Measurements from ENCODE around the gene PSMC3.

DNA sequence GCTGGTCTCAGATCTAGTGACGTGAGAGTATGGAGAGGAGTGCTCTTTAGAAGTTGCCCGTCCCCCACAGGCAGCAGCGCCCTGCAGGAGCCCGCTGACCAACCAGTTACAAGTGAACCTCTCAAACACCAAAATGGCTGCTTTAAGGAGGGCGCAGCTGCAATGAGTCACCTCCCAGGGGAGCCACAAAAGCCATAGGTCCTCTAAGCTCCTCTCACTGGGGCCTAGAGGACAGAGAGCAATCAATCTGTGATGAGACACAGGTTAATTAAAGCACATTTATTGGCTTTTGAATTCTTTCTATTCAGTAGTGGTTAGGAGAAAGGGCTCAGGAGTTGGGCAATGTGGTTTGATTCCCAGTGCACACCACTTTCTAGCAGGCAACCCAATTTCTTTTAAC, 38.2 kb upstream of the PSMC3 start:
- no peak for TF ChIP-seq EZH2 (IDR thresholded peaks at IDR 0.05; ENCODE audit: borderline replicate concordance, low read length)
- TF ChIP-seq, protein P1, sequence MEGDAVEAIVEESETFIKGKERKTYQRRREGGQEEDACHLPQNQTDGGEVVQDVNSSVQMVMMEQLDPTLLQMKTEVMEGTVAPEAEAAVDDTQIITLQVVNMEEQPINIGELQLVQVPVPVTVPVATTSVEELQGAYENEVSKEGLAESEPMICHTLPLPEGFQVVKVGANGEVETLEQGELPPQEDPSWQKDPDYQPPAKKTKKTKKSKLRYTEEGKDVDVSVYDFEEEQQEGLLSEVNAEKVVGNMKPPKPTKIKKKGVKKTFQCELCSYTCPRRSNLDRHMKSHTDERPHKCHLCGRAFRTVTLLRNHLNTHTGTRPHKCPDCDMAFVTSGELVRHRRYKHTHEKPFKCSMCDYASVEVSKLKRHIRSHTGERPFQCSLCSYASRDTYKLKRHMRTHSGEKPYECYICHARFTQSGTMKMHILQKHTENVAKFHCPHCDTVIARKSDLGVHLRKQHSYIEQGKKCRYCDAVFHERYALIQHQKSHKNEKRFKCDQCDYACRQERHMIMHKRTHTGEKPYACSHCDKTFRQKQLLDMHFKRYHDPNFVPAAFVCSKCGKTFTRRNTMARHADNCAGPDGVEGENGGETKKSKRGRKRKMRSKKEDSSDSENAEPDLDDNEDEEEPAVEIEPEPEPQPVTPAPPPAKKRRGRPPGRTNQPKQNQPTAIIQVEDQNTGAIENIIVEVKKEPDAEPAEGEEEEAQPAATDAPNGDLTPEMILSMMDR (IDR thresholded peaks at IDR 0.05; ENCODE audit: low read length), result no peak
